Spleen (tissue), 11 donors: ENCODE measurements around the gene CTDSPL. TPM values are rescaled to one million over a fixed set of nuclear protein-coding genes. Genes with fewer than 3 reads are reported as not detected.

Experiments used
- DNase-seq: peaks from one replicate; pipeline ENCODE4 v3.0.0-alpha.2; 2020
- H3K27ac ChIP-seq, 8 donors: fragments of 200-600 bp; sonication (generic) in 7 of 8; 1 replicate in 4 of 8; 2 replicates in 4 of 8; pipeline versions ENCODE4 v1.5.0 to v1.8.0; 2016 to 2021; ENCODE audit warnings: inconsistent platforms in 4 of 8, mild to moderate bottlenecking in 4 of 8, moderate library complexity in 1 of 8
- H3K27me3 ChIP-seq, 7 donors: fragments of 200-600 bp; sonication (generic) in 6 of 7; replicated peaks in 1 of 7; 1 replicate in 4 of 7; 2 replicates in 3 of 7; pipeline versions ENCODE4 v1.5.0 to v1.8.0; 2016 to 2021; ENCODE audit warnings: inconsistent platforms in 3 of 7, mild to moderate bottlenecking in 1 of 7
- H3K36me3 ChIP-seq, 6 donors: fragments of 200-600 bp; sonication (generic) in 5 of 6; 1 replicate in 4 of 6; 2 replicates in 2 of 6; pipeline versions ENCODE4 v1.5.0 to v1.8.0; 2016 to 2021; ENCODE audit warnings: inconsistent platforms in 2 of 6
- H3K4me1 ChIP-seq, 6 donors: fragments of 200-600 bp; sonication (generic) in 5 of 6; 1 replicate in 3 of 6; 2 replicates in 3 of 6; pipeline versions ENCODE4 v1.5.0 to v1.8.0; 2016 to 2021; ENCODE audit warnings: inconsistent platforms in 3 of 6
- H3K4me3 ChIP-seq, 8 donors: fragments of 200-600 bp; sonication (generic) in 7 of 8; 1 replicate in 4 of 8; 2 replicates in 4 of 8; pipeline versions ENCODE4 v1.5.0 to v1.8.0; 2016 to 2021; ENCODE audit warnings: inconsistent platforms in 4 of 8, mild to moderate bottlenecking in 4 of 8, moderate library complexity in 2 of 8
- H3K9me3 ChIP-seq, 8 donors: fragments of 200-600 bp; sonication (generic) in 7 of 8; 1 replicate in 4 of 8; 2 replicates in 4 of 8; pipeline versions ENCODE4 v1.5.0 to v1.8.0; 2016 to 2021; ENCODE audit warnings: inconsistent platforms in 4 of 8
- CTCF ChIP-seq, 11 experiments: fragments of 200-600 bp in 7 of 11; fragments of 450-650 bp in 4 of 11; sonication (generic) in 4 of 11; IDR thresholded peaks in 8 of 11; conservative IDR thresholded peaks in 3 of 11; 1 replicate in 7 of 11; 2 replicates in 4 of 11; pipeline versions ENCODE4 v1.4.0 to v1.8.0; 2016 to 2021; ENCODE audit warnings: antibody characterized with exemption in 11 of 11, inconsistent platforms in 4 of 11, mild to moderate bottlenecking in 1 of 11
- POLR2A ChIP-seq, 3 donors: fragments of 450-650 bp; IDR thresholded peaks; one replicate each; pipeline ENCODE4 v1.5.1; 2017; ENCODE audit warnings: antibody characterized with exemption in 3 of 3, mild to moderate bottlenecking in 1 of 3
- POLR2AphosphoS5 ChIP-seq, 3 donors: sonication (generic); formaldehyde crosslinking; IDR thresholded peaks; one replicate each; pipeline ENCODE4 v1.5.1; 2017; ENCODE audit warnings: antibody characterized with exemption in 3 of 3
- WGBS, 5 donors: extraction: QIAGEN DNeasy Blood & Tissue Kit in 3 of 5; methylation state at CpG; one replicate each; pipeline versions ENCODE4 v1.1.5 to v1.1.7; 2013 to 2018; 5-methylcytosine and 5-hydroxymethylcytosine counted together
- intact Hi-C: fragments of 100-400 bp; cut with DNase I; formaldehyde crosslinking; loops from one replicate; pipeline ENCODE4 v1.15.0; 2023; ENCODE audit warnings: low total_unique reads
- polyA plus RNA-seq, 3 donors: library from polyadenylated mRNA; stranded (reverse); fragments of 200-250 nt; gene quantifications; one replicate each; pipeline ENCODE4 v1.2.1, GENCODE V29; 2013
- total RNA-seq, 7 donors: library from RNA; depleted of rRNA in 3 of 7; stranded (reverse); fragments of >200 nt in 3 of 7; fragmentation: NEBNext Ultra II Directional in 4 of 7; extraction: Animal tissue kit (Norgen Biotek cat#: 25700) in 4 of 7; gene quantifications; one replicate each; pipeline versions ENCODE4 v1.1.0 to v1.2.1, GENCODE V29; 2016 to 2021
- donor health status: healthy with polysubstance abuse.
- donor health status: DM: no; HTN: no; CAD: no; lungs with moderate emphysema.
- donor health status: DM: no; HTN: no; CAD: no.
- donor health status: Bipolar disorder and iron deficiency.
- donor health status: healthy.
- donor health status: DM: no; HTN: no; CAD: no.
- donor health status: DM: yes; HTN: yes; CAD: no.

The CTDSPL gene
- total and polyA plus RNA-seq, 10 donors, result 3.9 to 46.0 (median 26.2) TPM

DNA sequence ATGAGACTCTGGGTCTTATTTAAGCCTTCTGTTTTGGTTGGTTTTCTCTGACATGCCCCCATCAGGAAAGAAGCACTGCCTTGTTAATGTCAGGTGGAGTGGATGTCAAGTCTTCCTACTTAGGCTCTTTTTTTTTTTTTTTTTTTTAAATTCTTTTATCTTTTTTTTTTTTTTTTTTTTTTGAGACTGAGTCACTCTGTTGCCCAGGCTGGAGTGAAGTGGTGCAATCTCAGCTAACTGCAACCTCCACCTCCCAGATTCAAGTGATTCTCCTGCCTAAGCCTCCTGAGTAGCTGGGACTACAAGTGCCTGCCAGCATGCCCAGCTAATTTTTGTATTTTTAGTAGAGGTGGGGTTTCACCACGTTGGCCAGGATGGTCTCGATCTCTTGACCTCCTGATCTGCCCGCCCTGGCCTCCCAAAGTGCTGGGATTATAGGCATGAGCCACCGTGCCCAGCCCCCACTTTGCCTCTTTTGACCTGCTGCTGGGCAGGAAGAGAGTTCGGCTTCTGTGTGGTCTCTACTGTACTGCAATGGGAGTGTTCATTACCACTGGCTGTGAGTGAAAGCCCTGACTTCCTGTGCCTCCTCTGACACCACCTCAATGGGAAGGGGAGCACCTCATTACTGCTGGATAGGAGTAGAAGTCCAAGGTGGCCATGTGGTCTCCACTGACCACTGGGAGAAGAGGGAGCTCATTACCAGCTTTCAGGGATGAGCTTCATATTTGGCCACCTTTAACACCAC is 10.9 kb downstream of the CTDSPL start:
- H3K27ac ChIP-seq, result no peak overlapping the region
- H3K9me3 ChIP-seq, result peaks cover 3 to 39% (median 29%) of the 10 kb centered on the region in 8 donors
- 73 to 94% (median 86%) methylated on average over 5 of the region's 5 CpGs for WGBS, 5 donors
- no peak for DNase-seq
- TF ChIP-seq POLR2A (IDR thresholded peaks at IDR 0.05) (no peak), CTCF (IDR thresholded peaks at IDR 0.05 in 8 of 11, conservative IDR thresholded peaks at IDR 0.05 in 3 of 11) (no peak), POLR2AphosphoS5 (IDR thresholded peaks at IDR 0.05) (no peak)
- no peaks in the 10 kb centered on the region for H3K4me1 ChIP-seq
- H3K36me3 ChIP-seq, result no peaks in the 10 kb centered on the region
- H3K4me3 ChIP-seq, result no peak overlapping the region
- intact Hi-C loops, result no loop called here
- H3K27me3 ChIP-seq, result no peaks in the 10 kb centered on the region

DNA sequence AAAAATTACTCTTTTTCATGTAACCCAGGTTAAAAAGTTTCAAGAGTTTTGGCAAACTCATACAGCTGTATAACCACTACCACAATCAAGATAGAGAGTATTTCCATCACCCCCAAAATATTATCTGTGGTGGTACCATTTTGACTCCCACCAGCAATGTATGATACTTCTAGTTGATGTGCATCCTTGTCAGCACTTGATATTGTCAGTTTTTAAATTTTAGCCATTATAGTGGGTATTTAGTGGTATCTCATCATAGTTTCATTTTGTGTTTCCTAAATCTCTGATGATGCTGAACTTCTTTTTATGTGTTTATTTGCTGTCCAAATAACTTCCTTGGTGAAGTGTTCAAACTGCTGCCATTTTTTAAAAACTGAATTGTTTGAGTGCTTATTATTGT is 14.6 kb downstream of the CTDSPL start:
- Histone ChIP-seq H3K36me3 (no peaks in the 10 kb centered on the region), H3K9me3 (peaks cover 3 to 28% (median 18%) of the 10 kb centered on the region in 8 donors), H3K4me3 (no peak overlapping the region), H3K27ac (no peak overlapping the region), H3K27me3 (no peaks in the 10 kb centered on the region), H3K4me1 (no peaks in the 10 kb centered on the region)
- TF ChIP-seq POLR2AphosphoS5 (IDR thresholded peaks at IDR 0.05) (no peak), CTCF (IDR thresholded peaks at IDR 0.05 in 8 of 11, conservative IDR thresholded peaks at IDR 0.05 in 3 of 11) (no peak), POLR2A (IDR thresholded peaks at IDR 0.05) (no peak)
- intact Hi-C loops, result no loop called here
- no peak for DNase-seq

- intact Hi-C loops, result no loop called here
- no peak for DNase-seq
Measured at GRCh38 chr3:37882711-37883110, 21.0 kb downstream of the CTDSPL start.

More at GRCh38 chr3:37882711-37883110, 21.0 kb downstream of the CTDSPL start:
- Histone ChIP-seq H3K27ac (no peak overlapping the region), H3K27me3 (no peaks in the 10 kb centered on the region), H3K4me1 (peaks cover 0 to 21% (median 7%) of the 10 kb centered on the region in 6 donors), H3K9me3 (no peaks in the 10 kb centered on the region), H3K36me3 (no peaks in the 10 kb centered on the region), H3K4me3 (no peak overlapping the region)
- TF ChIP-seq CTCF (IDR thresholded peaks at IDR 0.05 in 8 of 11, conservative IDR thresholded peaks at IDR 0.05 in 3 of 11) (no peak), POLR2AphosphoS5 (IDR thresholded peaks at IDR 0.05) (no peak), POLR2A (IDR thresholded peaks at IDR 0.05) (no peak)
- WGBS, 5 donors, result 74 to 89% (median 85%) methylated on average over 3 of the region's 3 CpGs
